A549 (cell line): ENCODE data around the gene SOCS7. TPM values are rescaled to one million over a fixed set of nuclear protein-coding genes. Genes with fewer than 3 reads are reported as not detected.

Experiments
- ATAC-seq, 2 experiments: fragments of 200-7000 bp in 1 of 2; fragments of >200 bp in 1 of 2; cut with Nextera tagmentation in 1 of 2; cut with Tn5 transposase in 1 of 2; 3 replicates each; pipeline versions ENCODE4 v1.8.0 to v1.9.1; 2018 to 2020; ENCODE audit warnings: mild to moderate bottlenecking in 1 of 2, moderate library complexity in 1 of 2
- CTCF ChIA-PET: fragments of 300-600 bp; sonication (Branson Sonifier 250); formaldehyde crosslinking; extraction: SDS; loops from one replicate; lab custom pipeline; 2021; ENCODE audit warnings: antibody characterized with exemption, inconsistent platforms; lab: Yijun Ruan, JAX
- POLR2A ChIA-PET: fragments of 350-600 bp; formaldehyde crosslinking; extraction: SDS; loops from one replicate; lab custom pipeline; 2021; ENCODE audit warnings: antibody characterized with exemption, inconsistent platforms; lab: Yijun Ruan, JAX
- DNase-seq, 2 experiments: peaks; one replicate each; pipeline versions ENCODE4 v3.0.0 to v3.0.0-alpha.2; 2011 to 2016; ENCODE audit warnings: low read depth in 1 of 2, low spot score in 1 of 2
- FAIRE-seq: peaks from 2 replicates; lab custom pipeline; 2011; peaks lifted over from hg19 to GRCh38; lab: Jason Lieb, UNC
- H3K27ac ChIP-seq, 2 experiments: fragments of >200 bp; sonication (Bioruptor Twin); formaldehyde crosslinking; 3 replicates each; pipeline ENCODE4 v1.5.1; 2016 to 2017
- H3K4me1 ChIP-seq: fragments of >200 bp; sonication (Bioruptor Twin); formaldehyde crosslinking; 3 replicates; pipeline ENCODE4 v1.6.1; 2016
- H3K4me2 ChIP-seq: fragments of >200 bp; sonication (Bioruptor Twin); formaldehyde crosslinking; 3 replicates; pipeline ENCODE4 v1.6.1; 2016
- H3K4me3 ChIP-seq: fragments of >200 bp; sonication (Bioruptor Twin); formaldehyde crosslinking; 3 replicates; pipeline ENCODE4 v1.5.1; 2016
- H3K9me3 ChIP-seq: fragments of >200 bp; sonication (Bioruptor Twin); formaldehyde crosslinking; 3 replicates; pipeline ENCODE4 v1.6.1; 2016
- BCL3 ChIP-seq: fragments of >200 bp; sonication (Bioruptor Twin); formaldehyde crosslinking; IDR thresholded peaks from 3 replicates; pipeline ENCODE4 v1.6.1; 2016
- CBX8 ChIP-seq: fragments of 200-600 bp; sonication (generic); IDR thresholded peaks from 2 replicates; pipeline ENCODE4 v1.6.1; 2016
- EHF ChIP-seq: fragments of 250-450 bp; sonication (Bioruptor Pico); IDR thresholded peaks from 2 replicates; pipeline ENCODE4 v1.5.0; 2020; ENCODE audit warnings: mild to moderate bottlenecking
- FOSB ChIP-seq: fragments of 250-450 bp; sonication (Bioruptor Pico); IDR thresholded peaks from 2 replicates; pipeline ENCODE4 v1.5.0; 2020; ENCODE audit warnings: mild to moderate bottlenecking, moderate library complexity
- GATA3 ChIP-seq: IDR thresholded peaks from 2 replicates; pipeline ENCODE4 v1.6.1; 2012; ENCODE audit warnings: borderline replicate concordance
- HES2 ChIP-seq: fragments of >200 bp; sonication (Bioruptor Twin); formaldehyde crosslinking; IDR thresholded peaks from 2 replicates; pipeline ENCODE4 v1.6.1; 2016
- HMGXB4 ChIP-seq: fragments of 250-450 bp; sonication (Bioruptor Pico); IDR thresholded peaks from 2 replicates; pipeline ENCODE4 v1.5.0; 2021; ENCODE audit warnings: mild to moderate bottlenecking, moderate library complexity, borderline replicate concordance
- HOXB13 ChIP-seq: fragments of 250-450 bp; sonication (Bioruptor Pico); IDR thresholded peaks from 2 replicates; pipeline ENCODE4 v1.5.0; 2020; ENCODE audit warnings: low read depth, mild to moderate bottlenecking, moderate library complexity
- HOXB5 ChIP-seq: fragments of 250-450 bp; sonication (Bioruptor Pico); IDR thresholded peaks from 2 replicates; pipeline ENCODE4 v1.5.0; 2020; ENCODE audit warnings: mild to moderate bottlenecking, moderate library complexity
- JUNB ChIP-seq: fragments of >200 bp; sonication (Bioruptor Twin); formaldehyde crosslinking; IDR thresholded peaks from 2 replicates; pipeline ENCODE4 v1.6.1; 2016
- MAZ ChIP-seq: fragments of 150-350 bp; IDR thresholded peaks from 2 replicates; pipeline ENCODE4 v1.6.1; 2014; ENCODE audit warnings: antibody characterized with exemption, low read depth, low read length, borderline replicate concordance
- MYC ChIP-seq: IDR thresholded peaks from 2 replicates; pipeline ENCODE4 v1.6.1; 2012; ENCODE audit warnings: mild to moderate bottlenecking, inconsistent platforms, low read length, improper control_type of control experiment, borderline replicate concordance
- NR3C1 ChIP-seq: fragments of >200 bp; sonication (Bioruptor Twin); formaldehyde crosslinking; IDR thresholded peaks from 3 replicates; pipeline ENCODE4 v1.6.1; 2017
- PBX3 ChIP-seq: IDR thresholded peaks from 2 replicates; pipeline ENCODE4 v1.6.1; 2012
- RFX5 ChIP-seq: fragments of 450-650 bp; IDR thresholded peaks from 2 replicates; pipeline ENCODE4 v1.7.1; 2014; ENCODE audit warnings: antibody characterized with exemption, mild to moderate bottlenecking, moderate library complexity
- SMC3 ChIP-seq: fragments of >200 bp; sonication (Bioruptor Twin); formaldehyde crosslinking; IDR thresholded peaks from 3 replicates; pipeline ENCODE4 v1.6.1; 2018; ENCODE audit warnings: inconsistent platforms
- SREBF2 ChIP-seq: fragments of 450-650 bp; IDR thresholded peaks from 2 replicates; pipeline ENCODE4 v1.6.1; 2014; ENCODE audit warnings: mild to moderate bottlenecking, moderate library complexity
- TP53 ChIP-seq: fragments of 250-450 bp; sonication (Bioruptor Pico); IDR thresholded peaks from 2 replicates; pipeline ENCODE4 v1.5.0; 2021; ENCODE audit warnings: mild to moderate bottlenecking, moderate library complexity
- ZFP36 ChIP-seq: fragments of 450-650 bp; IDR thresholded peaks from 2 replicates; pipeline ENCODE4 v1.6.1; 2014; ENCODE audit warnings: borderline replicate concordance; ENCODE audit not compliant: partially characterized antibody
- ZNF302 ChIP-seq: fragments of 250-450 bp; sonication (Bioruptor Pico); IDR thresholded peaks from 2 replicates; pipeline ENCODE4 v1.9.0; 2021; ENCODE audit warnings: inconsistent platforms, mild to moderate bottlenecking, moderate library complexity
- WGBS: methylation state at CpG from one replicate; pipeline ENCODE4 v1.1.6; 2017; ENCODE audit errors: missing lambda C conversion rate; 5-methylcytosine and 5-hydroxymethylcytosine counted together
- polyA plus RNA-seq, 4 experiments: library from polyadenylated mRNA; depleted of rRNA in 3 of 4; stranded (reverse); fragments of >200 nt; fragmentation: RNase III in 1 of 4; extraction: RNeasy Plus Mini Kit Qiagen cat#74134 plus additional on column Dnase treatment in 1 of 4; gene quantifications; 2 replicates in 3 of 4; 3 replicates in 1 of 4; pipeline ENCODE4 v1.2.3, GENCODE V29; 2011 to 2017

Gene SOCS7
- polyA plus RNA-seq, 2 of the 4 experiments (the other 2 are of a cell fraction), result 14.4 to 20.6 TPM

- no peak for TF ChIP-seq CBX8
- no peak for TF ChIP-seq PBX3
- no peak for TF ChIP-seq MYC
- no peak for TF ChIP-seq HES2
- no peak for TF ChIP-seq SMC3
- no peak for TF ChIP-seq RFX5
- no peak for TF ChIP-seq EHF (CRISPR knock-in tag)
These were observed 63.9 kb downstream of the SOCS7 start (continued) for GRCh38 chr17:38415250-38416194.

- 48% methylated on average over 1 of the region's 1 CpG for WGBS
- FAIRE-seq, result no peak
- CTCF ChIA-PET, result interaction anchor here (0.6 to 12.7 kb wide), 9 partner anchors 8 to 236 kb away, joined by 3 to 203 read pairs (median 5); partner anchors contain the start of genes ARHGAP23 and GPR179
- Histone ChIP-seq H3K9me3 (no peaks in the 10 kb centered on the region), H3K4me2 (no peak overlapping the region), H3K4me3 (no peak overlapping the region), H3K4me1 (peaks cover 17% of the 10 kb centered on the region), H3K27ac (peak overlapping the region in 1 of 2 experiments; percentile 91; a peak in 2 of 6 replicates)
- POLR2A ChIA-PET, result no interaction called here
- no peak for ATAC-seq
- TF ChIP-seq TP53 (CRISPR knock-in tag) (no peak), GATA3 (no peak), HOXB13 (CRISPR knock-in tag) (no peak)
- DNase-seq, result no peak
These were observed 65.2 kb downstream of the SOCS7 start for GRCh38 chr17:38416840-38417209.

GRCh38 chr17:38417210-38417951 is 65.7 kb downstream of the SOCS7 start:
- ChIA-PET CTCF (interaction anchor here (0.6 to 12.7 kb wide), 10 partner anchors 8 to 236 kb away, joined by 3 to 203 read pairs (median 4); partner anchors contain the start of genes ARHGAP23, GPR179 and SOCS7), POLR2A (no interaction called here)
- 93% methylated on average over 10 of the region's 11 CpGs for WGBS
- no peak for ATAC-seq
- Histone ChIP-seq H3K27ac (peak overlapping the region in 1 of 2 experiments; percentile 91; a peak in 3 of 6 replicates), H3K4me3 (no peak overlapping the region), H3K4me2 (no peak overlapping the region), H3K4me1 (peaks cover 17% of the 10 kb centered on the region), H3K9me3 (no peaks in the 10 kb centered on the region)
- no peak for FAIRE-seq
- TF ChIP-seq MAZ (no peak), NR3C1 (no peak), BCL3 (no peak), JUNB (no peak), RFX5 (no peak), ZFP36 (no peak), ZNF302 (no peak), HOXB5 (CRISPR knock-in tag) (no peak), HMGXB4 (CRISPR knock-in tag) (no peak), SREBF2 (no peak), FOSB (CRISPR knock-in tag) (no peak), MYC (no peak)
- DNase-seq, result no peak
